Sigmoid colon (tissue), 4 donors: ENCODE results near the gene NDOR1.

Experiments used
- CTCF ChIP-seq, 4 experiments: fragments of 450-650 bp in 3 of 4; fragments of 200-600 bp in 1 of 4; IDR thresholded peaks; one replicate each; pipeline ENCODE4 v1.5.1; 2016 to 2019; ENCODE audit warnings: antibody characterized with exemption in 4 of 4, mild to moderate bottlenecking in 3 of 4, moderate library complexity in 2 of 4
- EP300 ChIP-seq, 4 donors: sonication (generic); formaldehyde crosslinking; IDR thresholded peaks; one replicate each; pipeline ENCODE4 v1.6.1; 2017; ENCODE audit warnings: antibody characterized with exemption in 4 of 4
- POLR2A ChIP-seq, 2 donors: fragments of 450-650 bp; IDR thresholded peaks; one replicate each; pipeline ENCODE4 v1.6.1; 2016; ENCODE audit warnings: antibody characterized with exemption in 2 of 2, mild to moderate bottlenecking in 2 of 2, moderate library complexity in 2 of 2
- POLR2AphosphoS5 ChIP-seq, 4 donors: sonication (generic); formaldehyde crosslinking; IDR thresholded peaks; one replicate each; pipeline ENCODE4 v1.6.1; 2017; ENCODE audit warnings: antibody characterized with exemption in 4 of 4

DNA sequence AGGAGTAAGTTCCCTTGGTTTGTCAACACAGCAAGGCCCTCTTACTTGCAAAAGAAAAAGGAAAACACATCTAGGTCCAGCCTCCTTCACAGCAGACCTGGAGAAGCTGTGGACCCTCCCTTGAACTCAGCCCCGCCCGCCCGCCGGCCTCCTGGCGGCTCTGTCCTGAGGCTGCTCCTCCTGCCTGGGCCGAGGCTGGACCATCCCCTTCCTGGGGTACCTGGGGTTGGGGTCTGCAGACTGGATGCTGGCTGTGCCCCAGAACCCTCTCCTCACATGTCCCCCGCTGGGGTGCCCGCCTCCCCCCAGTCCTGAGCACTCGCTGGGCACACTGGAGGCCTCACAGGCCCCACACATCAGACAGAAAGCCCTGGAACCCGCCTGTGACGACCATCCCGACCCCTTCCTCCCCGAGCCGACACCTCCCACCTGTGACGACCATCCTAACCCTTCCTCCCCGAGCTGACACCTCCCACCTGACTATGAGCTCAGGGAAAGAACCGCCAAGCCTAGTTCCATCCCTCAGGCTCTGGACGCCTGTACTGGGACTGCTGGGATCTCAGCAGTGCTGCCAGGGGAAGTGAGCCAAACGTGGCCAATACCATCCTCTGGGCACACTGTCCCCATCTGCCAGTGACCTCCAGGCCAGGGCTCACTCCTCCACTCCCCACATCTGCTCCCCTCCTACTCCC, 26.4 kb upstream of the NDOR1 start:
- TF ChIP-seq CTCF (IDR thresholded peaks at IDR 0.05) (no peak), EP300 (IDR thresholded peaks at IDR 0.05) (no peak), POLR2A (IDR thresholded peaks at IDR 0.05) (no peak), POLR2AphosphoS5 (IDR thresholded peaks at IDR 0.05) (no peak)
